NB4 (cell line): ENCODE results near the gene C4orf50.

Experiments used
- MYC ChIP-seq: IDR thresholded peaks from 2 replicates; pipeline ENCODE4 v1.6.1; 2011; ENCODE audit warnings: low read depth, low read length
- POLR2A ChIP-seq: IDR thresholded peaks from 2 replicates; pipeline ENCODE4 v1.6.1; 2011; ENCODE audit warnings: mild to moderate bottlenecking; ENCODE audit not compliant: insufficient read length; ENCODE audit errors: extremely low read depth
- TF ChIP-seq, protein P1 (sequence below): IDR thresholded peaks from one replicate; pipeline ENCODE4 v1.5.1; 2012; ENCODE audit warnings: low read depth, low read length

DNA sequence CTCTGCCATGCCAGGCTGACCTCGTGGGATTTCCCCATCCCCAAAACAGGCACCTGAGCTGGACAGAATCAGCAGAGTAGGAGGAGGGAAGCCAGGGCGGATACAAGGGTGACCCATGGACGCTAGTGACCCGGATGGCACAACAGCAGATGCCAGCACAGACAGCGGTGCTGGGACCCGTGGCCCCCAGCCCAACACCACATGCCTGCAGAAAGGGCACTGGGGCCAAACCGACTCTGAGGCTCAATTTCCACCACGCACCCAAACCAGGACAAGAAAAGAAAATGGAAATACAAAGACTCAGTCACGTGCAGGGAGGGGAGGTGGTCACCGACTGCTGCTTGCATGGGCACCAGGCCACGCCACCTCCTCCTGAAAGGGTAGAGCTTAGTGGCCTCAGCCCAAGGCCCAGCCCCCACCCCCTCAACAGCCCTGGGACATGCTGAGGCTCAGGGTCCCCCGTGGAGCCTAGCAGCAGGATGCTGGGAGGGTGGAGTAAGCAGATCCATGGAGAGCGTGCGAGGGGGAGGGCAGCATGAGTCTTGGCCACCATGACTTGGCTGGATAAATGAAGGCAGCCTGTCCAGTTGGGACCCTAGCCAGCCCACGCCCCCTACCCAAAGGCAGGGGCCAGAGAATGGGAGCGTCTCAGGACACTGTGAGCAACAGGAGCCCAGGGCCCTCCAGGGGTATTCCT is 47.7 kb downstream of the C4orf50 start:
- TF ChIP-seq POLR2A, result no peak
- TF ChIP-seq, protein P1, sequence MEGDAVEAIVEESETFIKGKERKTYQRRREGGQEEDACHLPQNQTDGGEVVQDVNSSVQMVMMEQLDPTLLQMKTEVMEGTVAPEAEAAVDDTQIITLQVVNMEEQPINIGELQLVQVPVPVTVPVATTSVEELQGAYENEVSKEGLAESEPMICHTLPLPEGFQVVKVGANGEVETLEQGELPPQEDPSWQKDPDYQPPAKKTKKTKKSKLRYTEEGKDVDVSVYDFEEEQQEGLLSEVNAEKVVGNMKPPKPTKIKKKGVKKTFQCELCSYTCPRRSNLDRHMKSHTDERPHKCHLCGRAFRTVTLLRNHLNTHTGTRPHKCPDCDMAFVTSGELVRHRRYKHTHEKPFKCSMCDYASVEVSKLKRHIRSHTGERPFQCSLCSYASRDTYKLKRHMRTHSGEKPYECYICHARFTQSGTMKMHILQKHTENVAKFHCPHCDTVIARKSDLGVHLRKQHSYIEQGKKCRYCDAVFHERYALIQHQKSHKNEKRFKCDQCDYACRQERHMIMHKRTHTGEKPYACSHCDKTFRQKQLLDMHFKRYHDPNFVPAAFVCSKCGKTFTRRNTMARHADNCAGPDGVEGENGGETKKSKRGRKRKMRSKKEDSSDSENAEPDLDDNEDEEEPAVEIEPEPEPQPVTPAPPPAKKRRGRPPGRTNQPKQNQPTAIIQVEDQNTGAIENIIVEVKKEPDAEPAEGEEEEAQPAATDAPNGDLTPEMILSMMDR, result no peak
- TF ChIP-seq MYC, result no peak
